Activated CD4-positive, alpha-beta T cell treated with anti-CD3 and anti-CD28 coated beads for 48 hours (primary cell): ENCODE measurements around the gene LSM12.
A peak's percentile ranks its signal among the peaks of the same experiment; 100 is the strongest.
"Not testable (repeated sequence)": the region's sequence is repeated elsewhere in the genome, so short reads cannot be mapped to it uniquely, and the experiment has no call there.

Experiments used
- DNase-seq: peaks from one replicate; pipeline ENCODE4 v3.0.0-alpha.2; 2020

The LSM12 gene

GRCh38 chr17:44074911-44075285, 8.4 kb upstream of the LSM12 start:
- DNase-seq, result no peak

- no peak for DNase-seq
Measured at GRCh38 chr17:44074231-44074910, 7.9 kb upstream of the LSM12 start.

- DNase-seq, result no peak
Measured at GRCh38 chr17:44071772-44072171, 5.3 kb upstream of the LSM12 start.

- no peak for DNase-seq
Measured at GRCh38 chr17:44071198-44071520, 4.7 kb upstream of the LSM12 start.

GRCh38 chr17:44070455-44071197, 4.2 kb upstream of the LSM12 start, which contains the start of gene G6PC3:
Gene G6PC3, plus strand, starts transcription at chr17:44070735. Its CDS starts 231 bp downstream, at chr17:44070966.
- DNase-seq, result peak; percentile 92

GRCh38 chr17:44069974-44070454, 3.5 kb upstream of the LSM12 start:
- peak; percentile 20 for DNase-seq

- DNase-seq, result no peak
Measured at GRCh38 chr17:44067545-44067940, 1.1 kb upstream of the LSM12 start.

- DNase-seq, result peak; percentile 26
Measured at GRCh38 chr17:44065668-44066203, 735 bp downstream of the LSM12 start.

- DNase-seq, result no peak
Measured at GRCh38 chr17:44063704-44064639, 2.5 kb downstream of the LSM12 start.

GRCh38 chr17:44062871-44063270, 3.6 kb downstream of the LSM12 start:
- no peak for DNase-seq

GRCh38 chr17:44061446-44061845, 5.0 kb downstream of the LSM12 start:
- DNase-seq, result no peak

GRCh38 chr17:44059101-44059892, 7.2 kb downstream of the LSM12 start:
- no peak for DNase-seq

GRCh38 chr17:44053125-44053872, 13.2 kb downstream of the LSM12 start:
- DNase-seq, result no peak

- no peak for DNase-seq
Measured at GRCh38 chr17:44049294-44050060, 17.0 kb downstream of the LSM12 start.

- not testable (repeated sequence) for DNase-seq
Measured at GRCh38 chr17:44046893-44047292, 19.6 kb downstream of the LSM12 start.

GRCh38 chr17:44045486-44045885, 21.0 kb downstream of the LSM12 start:
- DNase-seq, result no peak

GRCh38 chr17:44044071-44044470, 22.4 kb downstream of the LSM12 start:
- no peak for DNase-seq

GRCh38 chr17:44043272-44043696, 23.2 kb downstream of the LSM12 start:
- no peak for DNase-seq

GRCh38 chr17:44039829-44040635, 26.4 kb downstream of the LSM12 start:
- DNase-seq, result no peak

GRCh38 chr17:44038604-44039011, 27.9 kb downstream of the LSM12 start:
- DNase-seq, result no peak
